GM18907 (cell line): ENCODE results near the gene FYB1.
A peak's percentile ranks its signal among the peaks of the same experiment; 100 is the strongest.

Experiments
- ATAC-seq: cut with Tn5 transposase; IDR thresholded peaks from one replicate; pipeline ENCODE4 v1.9.1; 2021; ENCODE audit warnings: mild to moderate bottlenecking, moderate library complexity; ENCODE audit not compliant: unreplicated experiment

FYB1 gene

GRCh38 chr5:39100301-39100850, 119.0 kb downstream of the FYB1 start:
- ATAC-seq: no peak

- no peak for ATAC-seq
Measured at GRCh38 chr5:39099831-39100230, 119.5 kb downstream of the FYB1 start.

DNA sequence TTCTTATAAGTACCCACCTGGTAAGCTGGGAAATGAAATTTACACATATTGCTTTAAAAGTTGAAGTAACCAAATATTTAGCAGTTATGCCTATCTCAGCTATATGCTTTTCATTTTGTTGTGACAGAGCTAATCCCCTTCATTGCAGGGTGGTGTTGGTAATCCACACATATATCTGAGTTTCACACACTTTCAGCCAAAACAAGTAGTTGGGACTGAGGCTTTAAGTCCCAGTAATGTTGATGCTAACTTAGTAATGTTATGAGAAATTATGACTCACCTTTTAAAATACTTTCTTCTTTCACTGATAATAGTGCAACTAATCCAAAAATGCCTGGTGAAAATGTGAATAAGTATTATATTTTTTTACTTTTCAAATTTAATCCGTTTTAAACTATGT, 126.0 kb downstream of the FYB1 start:
- ATAC-seq: no peak

DNA sequence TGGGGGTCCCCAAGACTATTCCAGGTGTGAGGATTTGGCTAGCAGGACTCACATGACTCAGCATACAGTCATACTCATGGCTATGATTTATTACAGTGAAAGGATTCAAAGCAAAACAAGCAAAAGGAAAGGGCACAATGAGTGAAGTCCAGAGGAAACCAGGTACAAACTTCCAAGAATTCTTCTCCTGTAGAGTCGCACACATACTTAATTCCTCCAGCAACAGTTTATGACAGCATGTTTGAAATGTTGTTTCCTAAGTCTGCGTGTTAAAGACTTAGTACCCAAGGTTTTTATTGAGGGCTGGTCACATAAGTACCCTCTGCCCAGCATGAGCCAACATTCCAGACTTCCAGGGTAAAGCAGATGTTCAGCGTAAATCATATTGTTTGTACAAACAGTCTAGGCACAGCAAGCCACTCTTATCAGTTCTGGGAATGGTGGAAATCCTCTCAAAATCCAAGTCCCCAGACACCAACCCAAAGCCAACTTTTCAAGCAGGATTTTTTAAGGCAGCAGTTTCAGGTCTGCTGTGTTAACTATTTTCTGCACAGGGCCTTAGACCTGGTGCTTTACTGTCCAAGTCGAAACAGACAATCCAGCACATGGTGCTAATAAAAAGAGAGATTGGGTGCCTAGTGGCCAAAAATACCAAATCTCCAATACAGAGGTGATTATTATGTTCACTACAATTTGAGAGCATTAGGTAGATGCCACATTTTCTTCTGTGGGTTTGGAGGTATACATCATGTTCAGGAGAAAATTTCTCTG, 126.6 kb downstream of the FYB1 start:
- no peak for ATAC-seq

DNA sequence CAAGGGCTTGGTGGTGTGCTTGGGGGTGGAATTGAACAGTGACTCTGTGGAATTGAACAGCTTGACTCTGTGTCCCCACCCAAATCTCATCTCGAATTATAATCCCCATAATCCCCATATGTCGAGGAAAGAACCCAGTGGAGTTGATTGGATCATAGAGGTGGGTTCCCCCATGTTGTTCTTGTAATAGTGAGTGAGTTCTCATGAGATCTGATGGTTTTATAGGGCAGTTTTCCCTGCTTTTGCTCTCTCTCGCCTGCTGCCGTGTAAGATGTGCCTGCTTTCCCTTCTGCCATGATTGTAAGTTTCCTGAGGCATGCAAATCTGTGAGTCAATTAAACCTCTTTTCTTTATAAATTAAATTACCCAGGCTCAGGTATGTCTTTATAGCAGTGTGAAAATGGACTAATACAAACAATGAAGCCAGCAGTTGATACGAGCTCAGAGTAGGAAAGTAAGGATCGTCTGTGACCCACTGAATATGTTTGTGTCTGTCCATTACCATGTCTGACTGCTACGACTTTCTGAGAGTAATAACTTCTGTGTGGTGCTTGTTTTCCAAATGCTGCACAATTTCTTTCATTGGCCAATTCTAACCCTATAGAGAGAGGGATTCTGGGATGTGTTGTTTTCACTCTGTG, 127.3 kb downstream of the FYB1 start:
- ATAC-seq: no peak

GRCh38 chr5:39083968-39084367, 135.4 kb downstream of the FYB1 start:
- ATAC-seq: no peak

- ATAC-seq: no peak
Measured at GRCh38 chr5:39082995-39083394, 136.4 kb downstream of the FYB1 start.

DNA sequence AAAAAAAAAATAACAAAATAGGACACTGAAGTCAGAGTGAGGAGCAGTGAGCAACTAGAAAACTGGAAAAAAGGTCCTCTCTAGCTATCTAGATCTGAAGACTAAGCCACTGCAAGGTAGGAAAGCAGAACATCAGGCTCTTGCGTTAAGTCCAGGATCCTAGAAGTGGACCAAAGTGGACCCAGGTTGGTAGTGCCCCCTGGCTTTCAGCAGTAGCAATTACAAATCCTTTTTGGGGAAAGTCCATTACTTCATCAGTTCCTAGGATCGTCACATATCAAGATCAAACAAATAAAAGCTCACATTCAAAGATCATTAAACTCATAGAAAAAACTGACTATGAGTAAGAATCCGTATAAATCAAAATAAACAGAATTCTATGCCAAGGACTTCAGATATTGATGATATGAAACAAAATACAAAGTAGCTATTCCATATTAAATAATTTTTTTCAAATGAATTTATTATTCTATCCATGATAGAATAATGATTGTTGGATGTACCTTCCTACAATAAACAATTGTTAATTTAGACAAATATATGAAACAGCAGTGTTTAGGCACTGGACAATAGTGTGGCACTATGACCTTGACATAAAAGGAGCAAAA, 138.7 kb downstream of the FYB1 start:
- no peak for ATAC-seq

DNA sequence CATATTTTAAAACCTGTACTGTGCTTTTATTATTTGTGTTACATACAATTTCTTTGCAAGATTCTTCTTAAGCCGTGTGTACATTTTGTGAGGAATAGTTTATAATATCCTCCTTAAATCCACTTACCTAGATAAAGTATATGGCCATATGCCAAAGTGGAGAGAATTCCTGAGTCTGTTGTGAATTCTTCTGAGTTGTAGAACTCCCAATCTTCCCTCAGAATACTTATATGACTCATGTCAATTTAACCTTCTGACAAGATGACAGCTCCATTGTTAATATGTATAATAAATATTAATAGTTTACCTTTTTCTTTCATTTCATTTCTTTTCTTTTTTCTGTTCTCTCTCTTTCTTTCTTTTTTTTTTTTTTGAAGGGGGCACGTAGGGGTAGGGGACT, 139.2 kb downstream of the FYB1 start:
- ATAC-seq: no peak

GRCh38 chr5:39079147-39079546, 140.2 kb downstream of the FYB1 start:
- ATAC-seq: no peak

DNA sequence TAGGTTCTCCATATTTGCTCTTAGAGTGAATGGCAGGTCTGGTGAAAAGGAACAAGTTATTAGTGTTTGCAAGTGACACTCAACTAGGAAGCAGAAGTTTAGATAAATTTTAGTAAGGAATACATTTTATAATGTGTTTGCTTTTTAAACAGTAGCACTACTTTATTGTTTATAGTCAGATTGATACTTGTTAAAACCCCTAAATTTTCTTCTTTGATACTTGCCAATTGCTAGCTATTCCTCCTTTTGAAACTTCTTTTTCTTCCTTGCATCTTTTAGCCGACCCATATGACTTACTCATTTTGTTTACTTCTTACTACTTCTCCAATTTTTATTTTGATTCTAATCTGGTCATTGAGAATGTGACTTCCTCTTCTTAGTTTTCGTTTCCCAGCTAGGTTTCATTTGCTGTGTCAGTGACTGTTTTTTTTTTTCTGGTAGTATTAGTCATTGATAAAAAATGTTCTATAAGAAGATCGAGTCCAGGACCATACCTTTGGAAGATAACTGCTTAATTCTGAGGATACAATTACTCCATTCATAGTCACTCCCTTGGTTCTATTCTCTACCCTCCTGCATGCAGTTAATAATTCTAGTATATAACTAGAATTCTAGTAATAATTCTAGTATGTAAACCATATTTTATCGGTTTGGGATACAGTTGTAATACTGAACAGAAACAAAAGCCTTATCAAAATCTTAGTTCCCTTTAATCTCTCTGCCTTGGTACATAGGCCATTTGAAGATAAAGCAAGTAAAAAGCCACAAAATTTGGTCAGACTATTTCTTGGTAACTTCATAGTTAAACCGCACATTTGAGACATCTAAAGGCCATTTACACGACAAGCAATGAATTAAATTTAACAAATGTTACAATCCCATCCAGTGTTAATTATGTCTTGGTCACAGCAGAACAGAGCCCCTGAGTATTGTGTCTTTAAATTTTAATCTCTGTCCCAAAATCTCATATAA, 142.3 kb downstream of the FYB1 start:
- ATAC-seq: peak; percentile 21

DNA sequence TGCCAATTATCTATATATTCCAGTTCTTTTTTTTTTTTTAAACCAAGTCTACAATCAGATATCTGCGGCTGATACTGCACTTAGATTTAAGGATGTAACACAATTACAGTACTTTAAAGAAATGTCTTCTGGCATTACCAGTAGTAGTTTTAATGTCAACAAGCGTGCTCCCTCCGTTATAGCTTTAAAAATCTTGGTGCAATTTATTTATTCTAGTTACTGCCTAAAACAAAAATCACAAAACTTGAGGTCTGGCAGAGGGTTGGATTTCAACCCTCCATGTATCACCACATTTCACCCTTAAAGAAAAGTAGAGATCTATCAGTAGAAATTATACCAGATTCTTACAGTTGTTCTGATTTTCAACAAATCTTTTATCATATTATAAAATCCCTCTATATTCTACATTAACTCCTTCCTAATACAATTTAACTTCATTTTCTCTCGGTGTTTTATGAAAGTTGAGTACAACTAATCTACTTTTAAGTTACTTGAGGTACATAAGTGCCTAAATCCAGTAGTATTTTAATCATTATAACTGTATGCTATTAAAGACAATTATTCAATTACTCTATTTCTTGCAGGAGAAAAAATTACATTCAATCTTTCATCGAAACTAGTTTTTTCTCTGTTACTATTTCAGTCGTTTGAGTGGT, 143.1 kb downstream of the FYB1 start:
- ATAC-seq: no peak

- ATAC-seq: peak; percentile 77
Measured at GRCh38 chr5:39074017-39074814, 145.1 kb downstream of the FYB1 start, which contains the start of gene RICTOR. Gene RICTOR, minus strand, starts transcription at chr5:39074399. Its CDS starts 22 bp downstream, at chr5:39074377.

DNA sequence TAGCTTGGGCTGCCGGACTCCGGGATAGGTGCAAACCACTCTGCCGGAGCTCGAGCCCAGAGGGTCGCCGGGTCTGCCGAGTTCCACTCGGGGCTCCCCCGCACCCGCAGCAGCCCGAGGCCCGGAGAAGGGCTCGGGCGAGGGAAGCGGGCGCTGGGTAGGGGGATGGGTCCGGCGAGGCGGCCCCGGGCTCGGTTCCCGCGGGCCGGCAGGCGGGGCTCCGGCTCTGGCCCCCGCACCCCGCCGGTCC, 145.7 kb downstream of the FYB1 start:
- ATAC-seq: peak; percentile 34

- ATAC-seq: peak; percentile 50
Measured at GRCh38 chr5:39072925-39073766, 146.2 kb downstream of the FYB1 start.

- ATAC-seq: no peak
Measured at GRCh38 chr5:39068099-39068498, 151.3 kb downstream of the FYB1 start.

- ATAC-seq: no peak
Measured at GRCh38 chr5:39064450-39064849, 154.9 kb downstream of the FYB1 start.

DNA sequence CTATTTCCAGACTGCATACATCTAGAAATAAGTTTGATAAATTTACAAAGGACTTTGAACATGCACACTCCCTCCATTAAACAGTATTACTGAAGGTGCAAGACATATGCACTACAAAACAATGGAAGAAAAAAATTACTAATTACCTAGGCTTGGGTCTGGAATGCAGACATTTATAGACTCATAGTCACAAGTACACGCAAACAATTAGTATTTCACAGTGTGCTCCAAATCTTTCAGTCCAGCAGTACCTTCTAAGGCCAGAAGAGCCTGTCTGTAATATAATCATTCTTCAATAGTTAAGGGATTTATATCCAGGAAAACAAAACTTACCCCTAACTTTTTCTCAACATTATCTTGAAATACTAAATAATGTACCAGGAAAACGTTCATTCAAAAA, 156.3 kb downstream of the FYB1 start:
- ATAC-seq: no peak

GRCh38 chr5:39062530-39062929, 156.8 kb downstream of the FYB1 start:
- no peak for ATAC-seq
